ENCODE results near the gene ZDHHC14. TPM values are rescaled to one million over a fixed set of nuclear protein-coding genes. Genes with fewer than 3 reads are reported as not detected.

ZDHHC14 gene
- total RNA-seq, 1 experiment from 2014 or later, result 1.7 TPM

DNA sequence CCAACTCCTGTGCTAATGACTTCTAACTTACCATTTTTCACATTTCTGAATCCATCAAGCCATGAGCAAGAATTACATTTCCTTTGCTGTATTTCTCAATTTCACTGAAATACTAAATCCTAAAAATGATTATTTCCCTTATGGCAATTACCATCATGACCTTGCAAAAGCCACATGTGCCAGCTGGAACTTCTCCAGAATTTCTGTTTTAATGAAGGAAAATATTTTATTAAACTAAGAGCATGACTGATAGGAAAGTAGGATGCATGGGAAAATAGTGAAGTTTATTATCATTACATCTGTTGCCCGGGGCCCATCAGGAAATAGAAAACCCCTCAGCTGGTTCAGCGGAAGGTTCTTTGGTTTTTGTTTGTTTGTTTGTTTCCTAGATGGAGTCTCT, 43.2 kb upstream of the ZDHHC14 start:
- Histone ChIP-seq H3K4me1 (ENCODE audit: insufficient read depth, low read length) (no peaks in the 10 kb centered on the region), H3K27ac (ENCODE audit: insufficient read length, low read depth, low read length) (no peak overlapping the region), H3K4ac (ENCODE audit: low read depth, low read length) (no peak overlapping the region), H3K9me3 (ENCODE audit: control insufficient read depth, low read depth, low read length) (no peaks in the 10 kb centered on the region), H3K56ac (ENCODE audit: insufficient read length, low read depth, low read length) (no peak overlapping the region), H3K14ac (ENCODE audit: insufficient read depth, low read length) (no peak overlapping the region), H3K23ac (ENCODE audit: insufficient read length, low read depth, low read length) (no peak overlapping the region), H4K91ac (ENCODE audit: insufficient read length, low read depth, low read length) (no peak overlapping the region), H2BK5ac (ENCODE audit: insufficient read length, low read length) (no peak overlapping the region), H3K79me1 (ENCODE audit: insufficient read depth, low read depth, low read length, poor library complexity, severe bottlenecking) (no peaks in the 10 kb centered on the region), H3K18ac (ENCODE audit: insufficient read length, low read depth, low read length) (no peak overlapping the region), H2AFZ (ENCODE audit: low read length) (no peak overlapping the region), H2AK5ac (ENCODE audit: insufficient read length, low read length) (no peak overlapping the region), H2BK120ac (ENCODE audit: low read depth, low read length, poor library complexity, severe bottlenecking) (no peak overlapping the region), H2BK15ac (ENCODE audit: low read depth, low read length) (no peak overlapping the region), H2BK12ac (ENCODE audit: insufficient read length, low read depth, low read length) (no peak overlapping the region), H2BK20ac (ENCODE audit: low read depth, low read length, poor library complexity, severe bottlenecking) (no peak overlapping the region), H3K79me2 (ENCODE audit: insufficient read depth, low read length) (no peaks in the 10 kb centered on the region), H4K20me1 (ENCODE audit: control insufficient read depth, insufficient read depth, insufficient read length) (no peaks in the 10 kb centered on the region), H3K9ac (ENCODE audit: extremely low read depth, insufficient read length, low read length) (no peak overlapping the region), H3K23me2 (ENCODE audit: insufficient read length, low read depth, low read length, poor library complexity, severe bottlenecking) (no peaks in the 10 kb centered on the region), H4K5ac (ENCODE audit: insufficient read length, low read depth, low read length) (no peak overlapping the region), H3K27me3 (ENCODE audit: insufficient read depth, low read length) (no peaks in the 10 kb centered on the region; the same call in 1 of the 2 replicates), H3T11ph (ENCODE audit: low read length) (no peak overlapping the region), H3K4me2 (ENCODE audit: insufficient read depth, insufficient read length, low read length) (no peak overlapping the region), H4K8ac (replicated peaks; ENCODE audit: insufficient read length, low read depth, low read length) (no peak overlapping the region)
- H3K27me3 Mint-ChIP-seq (ENCODE audit: low read depth), result peaks cover 7% of the 10 kb centered on the region
- H3K4me3 Mint-ChIP-seq, result no peak overlapping the region
- no peak overlapping the region for H3K27ac Mint-ChIP-seq
- no peaks in the 10 kb centered on the region for H3K9me3 Mint-ChIP-seq
- no peak for TF ChIP-seq CTCF (conservative IDR thresholded peaks at IDR 0.05)
- no peaks in the 10 kb centered on the region for H3K36me3 Mint-ChIP-seq (ENCODE audit: insufficient read depth in 1 of 3, low read depth in 3 of 3)
- H3K4me1 Mint-ChIP-seq, result no peaks in the 10 kb centered on the region
- WGBS (ENCODE audit: extremely low coverage, insufficient read length, low lambda C conversion rate), result no CpG with 5 or more reads among the region's 2 CpGs
- no peak for DNase-seq

Measured in H9 (cell line).